Loucy (cell line): Measurements from ENCODE around the gene MCOLN1.

Source experiments
- EZH2phosphoT487 ChIP-seq: fragments of 200-600 bp; IDR thresholded peaks from 2 replicates; pipeline ENCODE4 v1.6.1; 2018; ENCODE audit warnings: antibody characterized with exemption, mild to moderate bottlenecking, moderate library complexity, borderline replicate concordance
- TF ChIP-seq, protein P1 (sequence below): fragments of 200-600 bp; sonication (generic); conservative IDR thresholded peaks from 2 replicates; pipeline ENCODE4 v1.5.1; 2014; ENCODE audit warnings: mild to moderate bottlenecking, antibody characterized with exemption, low read length

- TF ChIP-seq, protein P1, sequence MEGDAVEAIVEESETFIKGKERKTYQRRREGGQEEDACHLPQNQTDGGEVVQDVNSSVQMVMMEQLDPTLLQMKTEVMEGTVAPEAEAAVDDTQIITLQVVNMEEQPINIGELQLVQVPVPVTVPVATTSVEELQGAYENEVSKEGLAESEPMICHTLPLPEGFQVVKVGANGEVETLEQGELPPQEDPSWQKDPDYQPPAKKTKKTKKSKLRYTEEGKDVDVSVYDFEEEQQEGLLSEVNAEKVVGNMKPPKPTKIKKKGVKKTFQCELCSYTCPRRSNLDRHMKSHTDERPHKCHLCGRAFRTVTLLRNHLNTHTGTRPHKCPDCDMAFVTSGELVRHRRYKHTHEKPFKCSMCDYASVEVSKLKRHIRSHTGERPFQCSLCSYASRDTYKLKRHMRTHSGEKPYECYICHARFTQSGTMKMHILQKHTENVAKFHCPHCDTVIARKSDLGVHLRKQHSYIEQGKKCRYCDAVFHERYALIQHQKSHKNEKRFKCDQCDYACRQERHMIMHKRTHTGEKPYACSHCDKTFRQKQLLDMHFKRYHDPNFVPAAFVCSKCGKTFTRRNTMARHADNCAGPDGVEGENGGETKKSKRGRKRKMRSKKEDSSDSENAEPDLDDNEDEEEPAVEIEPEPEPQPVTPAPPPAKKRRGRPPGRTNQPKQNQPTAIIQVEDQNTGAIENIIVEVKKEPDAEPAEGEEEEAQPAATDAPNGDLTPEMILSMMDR, result no peak
- TF ChIP-seq EZH2phosphoT487, result no peak
Measured at GRCh38 chr19:7554565-7554964, 32.1 kb downstream of the MCOLN1 start.
